ENCODE data around the gene TUBB3. TPM values are rescaled to one million over a fixed set of nuclear protein-coding genes. Genes with fewer than 3 reads are reported as not detected.

The TUBB3 gene
- total RNA-seq, 4 donors from 2014 or later, result 1.8 to 7.0 TPM; not detected in 2

DNA sequence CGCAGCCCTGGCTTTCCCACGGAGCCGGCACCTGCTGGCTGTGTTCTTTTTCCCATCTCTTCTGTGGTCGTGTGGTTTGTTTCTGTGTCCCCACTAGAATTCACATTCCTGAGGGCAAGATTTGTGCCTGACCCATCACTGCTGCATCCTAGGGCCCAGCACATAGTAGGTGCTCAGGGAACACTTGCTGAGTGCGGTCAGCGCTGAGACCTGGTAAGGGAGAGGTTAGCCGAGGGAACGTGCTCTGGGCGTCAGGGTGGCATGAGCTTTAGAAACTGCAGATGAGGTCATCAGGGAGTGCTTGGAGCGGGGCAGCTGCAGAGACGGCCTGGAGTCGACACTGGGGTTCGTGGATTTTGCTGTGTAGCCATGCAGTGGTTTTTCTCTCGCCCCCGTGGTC lies 31.3 kb downstream of the TUBB3 start:
- no peak for TF ChIP-seq CTCF (IDR thresholded peaks at IDR 0.05; ENCODE audit: low read depth)

DNA sequence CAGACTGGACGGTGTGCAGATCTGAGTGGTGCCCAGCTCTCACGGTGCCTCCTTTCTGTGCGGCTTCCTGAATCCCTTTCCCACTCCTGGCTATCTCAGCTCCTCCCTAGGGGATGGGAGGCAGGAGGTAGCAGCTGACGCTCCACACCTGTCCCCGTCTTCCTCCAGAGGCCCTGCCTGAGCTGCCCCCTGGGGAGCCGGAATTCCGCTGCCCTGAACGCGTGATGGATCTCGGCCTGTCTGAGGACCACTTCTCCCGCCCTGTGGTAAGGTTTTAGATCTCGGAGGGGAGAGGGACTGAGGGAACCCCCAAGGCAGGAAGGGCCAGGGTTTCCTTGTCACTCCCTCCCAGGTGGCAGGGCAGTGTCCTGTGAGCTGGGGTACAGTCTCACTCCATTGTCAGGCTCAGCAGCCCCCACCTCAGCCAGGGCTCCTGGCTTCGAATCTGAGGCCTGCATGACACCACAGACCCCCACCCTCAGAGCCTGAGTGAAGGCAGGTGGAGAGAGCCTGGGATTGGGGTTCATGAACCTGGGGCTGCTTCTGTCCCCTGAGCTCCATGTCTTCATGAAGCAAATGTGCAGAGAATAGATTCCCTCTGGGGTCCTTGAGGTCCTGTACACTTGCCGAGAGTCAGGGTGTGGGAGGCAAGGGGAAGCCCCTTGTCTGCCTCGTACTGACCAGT lies 32.0 kb downstream of the TUBB3 start:
- TF ChIP-seq CTCF (IDR thresholded peaks at IDR 0.05; ENCODE audit: low read depth), result no peak

- no peak for TF ChIP-seq CTCF (IDR thresholded peaks at IDR 0.05; ENCODE audit: low read depth)
Observed at GRCh38 chr16:89956505-89957215, 33.5 kb downstream of the TUBB3 start.

GRCh38 chr16:89957216-89957785 lies 34.2 kb downstream of the TUBB3 start:
- TF ChIP-seq CTCF (IDR thresholded peaks at IDR 0.05; ENCODE audit: low read depth), result no peak

- TF ChIP-seq CTCF (IDR thresholded peaks at IDR 0.05; ENCODE audit: low read depth), result no peak
Observed at GRCh38 chr16:89958068-89958467, 34.9 kb downstream of the TUBB3 start.

DNA sequence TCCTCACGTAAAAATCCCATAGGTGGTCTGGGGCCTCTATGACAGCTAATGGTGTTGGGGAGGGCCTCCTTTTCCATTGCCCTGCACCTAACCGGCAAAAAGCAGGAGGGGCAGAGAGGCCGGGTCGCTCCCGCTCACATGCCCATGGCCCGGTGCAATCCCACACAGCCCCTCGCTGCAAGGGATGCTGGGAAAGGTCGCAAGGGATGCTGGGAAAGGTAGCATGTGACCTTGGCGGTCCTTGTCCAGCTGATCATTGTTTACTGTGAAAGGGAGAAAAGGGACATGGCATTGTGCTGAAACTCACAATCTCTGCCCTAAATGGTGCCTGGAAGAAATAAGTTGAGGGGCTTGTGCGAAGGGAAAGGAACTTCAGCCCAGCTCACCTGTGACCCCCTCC lies 35.5 kb downstream of the TUBB3 start:
- no peak for TF ChIP-seq CTCF (IDR thresholded peaks at IDR 0.05; ENCODE audit: low read depth)

DNA sequence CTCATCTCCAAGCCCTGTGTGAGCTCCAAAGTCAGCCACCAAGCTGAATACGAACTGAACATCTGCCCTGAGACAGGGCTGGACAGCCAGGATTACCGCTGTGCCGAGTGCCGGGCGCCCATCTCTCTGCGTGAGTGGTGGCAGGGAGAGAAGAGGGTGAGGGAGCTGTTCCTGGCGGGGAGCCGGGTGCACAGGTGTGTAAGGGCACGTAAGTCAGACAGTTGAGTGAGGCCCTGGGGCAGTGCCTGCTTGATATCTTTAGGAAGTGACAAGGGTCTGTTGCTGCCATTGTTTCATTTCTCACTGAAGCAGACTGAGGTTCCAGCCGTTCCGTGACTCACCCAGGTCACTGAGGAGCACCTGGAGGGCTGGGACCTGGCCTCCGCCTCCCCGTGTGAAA lies 37.8 kb downstream of the TUBB3 start:
- TF ChIP-seq CTCF (IDR thresholded peaks at IDR 0.05; ENCODE audit: low read depth), result no peak
